GM23248 (cell line): ENCODE data around the gene KRTAP5-1. TPM values are rescaled to one million over a fixed set of nuclear protein-coding genes. Genes with fewer than 3 reads are reported as not detected.
A peak's percentile ranks its signal among the peaks of the same experiment; 100 is the strongest.

ENCODE experiments used
- DNase-seq: peaks from one replicate; pipeline ENCODE4 v3.0.0-alpha.2; 2015
- H2AFZ ChIP-seq: fragments of 200-600 bp; sonication (generic); 2 replicates; pipeline ENCODE4 v1.6.1; 2016; ENCODE audit warnings: antibody characterized with exemption
- H3F3A ChIP-seq: fragments of 200-600 bp; sonication (generic); 2 replicates; pipeline ENCODE4 v1.6.1; 2016; ENCODE audit warnings: mild to moderate bottlenecking, antibody characterized with exemption, mixed run types; ENCODE audit not compliant: insufficient read depth
- H3K27ac ChIP-seq: fragments of 200-600 bp; sonication (generic); 2 replicates; pipeline ENCODE4 v1.5.1; 2016; ENCODE audit warnings: mild to moderate bottlenecking
- H3K27me3 ChIP-seq: fragments of 200-600 bp; sonication (generic); replicated peaks from 2 replicates; pipeline ENCODE4 v1.6.1; 2016; ENCODE audit warnings: mild to moderate bottlenecking; ENCODE audit not compliant: insufficient read depth
- H3K36me3 ChIP-seq: fragments of 200-600 bp; sonication (generic); 2 replicates; pipeline ENCODE4 v1.6.1; 2016; ENCODE audit warnings: low read depth, mild to moderate bottlenecking
- H3K4me1 ChIP-seq: fragments of 200-600 bp; sonication (generic); 2 replicates; pipeline ENCODE4 v1.6.1; 2016; ENCODE audit warnings: mild to moderate bottlenecking; ENCODE audit not compliant: insufficient read depth
- H3K4me2 ChIP-seq: fragments of 200-600 bp; sonication (generic); one replicate; pipeline ENCODE4 v1.6.1; 2016; ENCODE audit warnings: mild to moderate bottlenecking; ENCODE audit not compliant: unreplicated experiment
- H3K4me3 ChIP-seq: fragments of 200-600 bp; sonication (generic); 2 replicates; pipeline ENCODE4 v1.5.1; 2016; ENCODE audit warnings: mild to moderate bottlenecking
- H3K79me2 ChIP-seq: fragments of 200-600 bp; sonication (generic); 2 replicates; pipeline ENCODE4 v1.6.1; 2016; ENCODE audit warnings: mild to moderate bottlenecking; ENCODE audit not compliant: insufficient read depth
- H3K9ac ChIP-seq: fragments of 200-600 bp; sonication (generic); 2 replicates; pipeline ENCODE4 v1.6.1; 2016; ENCODE audit warnings: mild to moderate bottlenecking
- H3K9me2 ChIP-seq: fragments of 200-600 bp; sonication (generic); 2 replicates; pipeline ENCODE4 v1.6.1; 2016; ENCODE audit warnings: mixed run types, mild to moderate bottlenecking, moderate library complexity; ENCODE audit not compliant: insufficient read depth
- H3K9me3 ChIP-seq: fragments of 200-600 bp; sonication (generic); one replicate; pipeline ENCODE4 v1.6.1; 2017; ENCODE audit warnings: low read depth
- H4K20me1 ChIP-seq: fragments of 200-600 bp; sonication (generic); 2 replicates; pipeline ENCODE4 v1.6.0; 2016; ENCODE audit not compliant: insufficient read depth
- EZH2 ChIP-seq: fragments of 200-600 bp; sonication (generic); IDR thresholded peaks from 2 replicates; pipeline ENCODE4 v1.6.1; 2018; ENCODE audit warnings: antibody characterized with exemption, mild to moderate bottlenecking; ENCODE audit not compliant: insufficient read depth, poor library complexity, severe bottlenecking
- EZH2phosphoT487 ChIP-seq: fragments of 200-600 bp; sonication (generic); IDR thresholded peaks from 2 replicates; pipeline ENCODE4 v1.6.1; 2018; ENCODE audit warnings: antibody characterized with exemption, moderate library complexity, mild to moderate bottlenecking, low read depth; ENCODE audit not compliant: insufficient read depth
- WGBS, 2 experiments: methylation state at CpG; one replicate each; pipeline ENCODE4 v1.1.6; 2015 to 2017; ENCODE audit warnings: low lambda C conversion rate in 2 of 2, low coverage in 1 of 2; ENCODE audit errors: missing lambda C conversion rate in 2 of 2; 5-methylcytosine and 5-hydroxymethylcytosine counted together
- in situ Hi-C: fragments of 300-500 bp; cut with MboI; formaldehyde crosslinking; loops from 2 replicates; pipeline ENCODE4 v1.15.0; 2020
- polyA plus RNA-seq: library from polyadenylated mRNA; unstranded; fragments of >200 nt; fragmentation: Nextera tagmentation; extraction: Ambion mirVana; gene quantifications from 2 replicates; pipeline ENCODE4 v1.2.1, GENCODE V29; 2016
- total RNA-seq: library from RNA; depleted of rRNA; stranded (reverse); fragments of >200 nt; shearing (Covaris generic); gene quantifications from 2 replicates; pipeline ENCODE4 v1.2.3, GENCODE V29; 2014

The KRTAP5-1 gene
- total and polyA plus RNA-seq, 2 experiments from 2014 or later = not detected

GRCh38 chr11:1570896-1571759 lies 14.0 kb downstream of the KRTAP5-1 start:
- Histone ChIP-seq H4K20me1 (no peaks in the 10 kb centered on the region), H3K27me3 (peaks cover 21% of the 10 kb centered on the region), H3K36me3 (no peaks in the 10 kb centered on the region), H3K27ac (no peak overlapping the region), H2AFZ (no peak overlapping the region), H3K9me3 (no peaks in the 10 kb centered on the region), H3K4me3 (peak overlapping the region; percentile 22; the same call in 1 of the 2 replicates), H3K4me1 (no peaks in the 10 kb centered on the region), H3F3A (0 out of 2 replicates have a peak, but pooled peaks cover 3% of the 10 kb centered on the region), H3K9ac (no peak overlapping the region), H3K9me2 (no peaks in the 10 kb centered on the region), H3K79me2 (no peaks in the 10 kb centered on the region), H3K4me2 (no peak overlapping the region)
- WGBS, 2 experiments = 16 to 27% methylated on average over 28 to 35 of the region's 58 CpGs
- in situ Hi-C loops = no loop called here
- DNase-seq = no peak
- TF ChIP-seq EZH2 (peak; percentile 55), EZH2phosphoT487 (no peak)

- Histone ChIP-seq H3K27ac (no peak overlapping the region), H3K36me3 (no peaks in the 10 kb centered on the region), H3K9me3 (no peaks in the 10 kb centered on the region), H3K79me2 (no peaks in the 10 kb centered on the region), H3K4me1 (no peaks in the 10 kb centered on the region), H2AFZ (no peak overlapping the region), H3K4me3 (no peak overlapping the region), H3K9ac (no peak overlapping the region), H3F3A (0 out of 2 replicates have a peak, but pooled peaks cover 3% of the 10 kb centered on the region), H3K4me2 (no peak overlapping the region), H3K27me3 (peaks cover 21% of the 10 kb centered on the region), H3K9me2 (no peaks in the 10 kb centered on the region), H4K20me1 (no peaks in the 10 kb centered on the region)
- DNase-seq = no peak
- in situ Hi-C loops = no loop called here
- TF ChIP-seq EZH2 (no peak), EZH2phosphoT487 (no peak)
- 84 to 85% methylated on average over 8 of the region's 8 CpGs for WGBS, 2 experiments
These were observed 14.6 kb downstream of the KRTAP5-1 start for GRCh38 chr11:1570531-1570895.

- Histone ChIP-seq H3K36me3 (no peaks in the 10 kb centered on the region), H3K4me2 (no peak overlapping the region), H3K4me1 (no peaks in the 10 kb centered on the region), H3F3A (0 out of 2 replicates have a peak, but pooled peaks cover 3% of the 10 kb centered on the region), H3K79me2 (no peaks in the 10 kb centered on the region), H4K20me1 (no peaks in the 10 kb centered on the region), H3K9me3 (no peaks in the 10 kb centered on the region), H3K9ac (no peak overlapping the region), H3K4me3 (no peak overlapping the region), H3K27me3 (peaks cover 21% of the 10 kb centered on the region), H3K27ac (no peak overlapping the region), H2AFZ (no peak overlapping the region), H3K9me2 (no peaks in the 10 kb centered on the region)
- DNase-seq = no peak
- TF ChIP-seq EZH2phosphoT487 (no peak), EZH2 (no peak)
- in situ Hi-C loops = no loop called here
- WGBS, 2 experiments = 50 to 57% methylated on average over 7 to 11 of the region's 11 CpGs
These were observed 15.1 kb downstream of the KRTAP5-1 start for GRCh38 chr11:1570001-1570453.

GRCh38 chr11:1569251-1569780 lies 15.8 kb downstream of the KRTAP5-1 start:
- no peaks in the 10 kb centered on the region for H4K20me1 ChIP-seq
- H3K9me2 ChIP-seq = no peaks in the 10 kb centered on the region
- H3K79me2 ChIP-seq = no peaks in the 10 kb centered on the region
- no peaks in the 10 kb centered on the region for H3K9me3 ChIP-seq
- H3K36me3 ChIP-seq = no peaks in the 10 kb centered on the region
- H3K27me3 ChIP-seq = peaks cover 21% of the 10 kb centered on the region
- H2AFZ ChIP-seq = no peak overlapping the region
- no peak for TF ChIP-seq EZH2
- TF ChIP-seq EZH2phosphoT487 = no peak
- no peak for DNase-seq
- WGBS, 2 experiments = 66 to 69% methylated on average over 13 to 14 of the region's 14 CpGs
- no peak overlapping the region for H3K27ac ChIP-seq
- H3K4me1 ChIP-seq = no peaks in the 10 kb centered on the region
- no peak overlapping the region for H3K4me2 ChIP-seq
- no peak overlapping the region for H3K4me3 ChIP-seq
- no peaks in the 10 kb centered on the region for H3F3A ChIP-seq
- H3K9ac ChIP-seq = no peak overlapping the region
- in situ Hi-C loops = no loop called here
